Measurements from ENCODE around the gene ARHGAP24.

Gene ARHGAP24

GRCh38 chr4:85544751-85545150 is 69.8 kb downstream of the ARHGAP24 start:
- no peaks in the 10 kb centered on the region for H3K36me3 ChIP-seq (ENCODE audit: control insufficient read depth, insufficient read depth, low read length)
- H3K27ac ChIP-seq (ENCODE audit: low read depth, low read length) = no peak overlapping the region
- H3K4me1 ChIP-seq (ENCODE audit: control insufficient read depth, insufficient read depth, low read length) = no peaks in the 10 kb centered on the region
- no peaks in the 10 kb centered on the region for H3K27me3 ChIP-seq (ENCODE audit: control insufficient read depth, insufficient read depth, low read length)
- H3K9ac ChIP-seq (ENCODE audit: low read length) = no peak overlapping the region
- no peak overlapping the region for H3K4me3 ChIP-seq (ENCODE audit: low read length)

DNA sequence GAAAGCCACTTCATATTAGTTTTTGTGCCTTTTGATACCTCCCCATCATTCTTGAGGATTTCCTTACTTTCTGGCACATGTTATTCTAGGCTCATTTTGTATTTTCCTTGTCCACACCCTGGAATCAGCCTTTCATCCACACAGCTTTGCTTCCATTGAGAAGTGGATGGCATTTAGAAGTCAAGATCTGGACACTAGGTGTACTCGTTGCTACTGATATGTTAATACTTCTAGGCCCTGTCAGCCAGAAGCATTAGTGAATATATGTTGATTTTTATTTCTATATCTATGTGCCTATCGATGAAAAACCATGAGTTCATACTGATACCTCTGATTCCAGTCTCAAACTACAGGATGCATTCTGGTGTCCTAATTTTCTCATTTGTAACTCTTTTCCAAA is 73.2 kb downstream of the ARHGAP24 start:
- Histone ChIP-seq H3K36me3 (ENCODE audit: control insufficient read depth, insufficient read depth, low read length) (no peaks in the 10 kb centered on the region), H3K27me3 (ENCODE audit: control insufficient read depth, insufficient read depth, low read length) (no peaks in the 10 kb centered on the region), H3K4me1 (ENCODE audit: control insufficient read depth, insufficient read depth, low read length) (no peaks in the 10 kb centered on the region), H3K27ac (ENCODE audit: low read depth, low read length) (no peak overlapping the region), H3K9ac (ENCODE audit: low read length) (no peak overlapping the region), H3K4me3 (ENCODE audit: low read length) (no peak overlapping the region)

- no peaks in the 10 kb centered on the region for H3K4me1 ChIP-seq (ENCODE audit: control insufficient read depth, insufficient read depth, low read length)
- no peak overlapping the region for H3K4me3 ChIP-seq (ENCODE audit: low read length)
- no peaks in the 10 kb centered on the region for H3K36me3 ChIP-seq (ENCODE audit: control insufficient read depth, insufficient read depth, low read length)
- no peaks in the 10 kb centered on the region for H3K27me3 ChIP-seq (ENCODE audit: control insufficient read depth, insufficient read depth, low read length)
- no peak overlapping the region for H3K27ac ChIP-seq (ENCODE audit: low read depth, low read length)
- H3K9ac ChIP-seq (ENCODE audit: low read length) = no peak overlapping the region
Observed at GRCh38 chr4:85548841-85549240, 73.9 kb downstream of the ARHGAP24 start.

DNA sequence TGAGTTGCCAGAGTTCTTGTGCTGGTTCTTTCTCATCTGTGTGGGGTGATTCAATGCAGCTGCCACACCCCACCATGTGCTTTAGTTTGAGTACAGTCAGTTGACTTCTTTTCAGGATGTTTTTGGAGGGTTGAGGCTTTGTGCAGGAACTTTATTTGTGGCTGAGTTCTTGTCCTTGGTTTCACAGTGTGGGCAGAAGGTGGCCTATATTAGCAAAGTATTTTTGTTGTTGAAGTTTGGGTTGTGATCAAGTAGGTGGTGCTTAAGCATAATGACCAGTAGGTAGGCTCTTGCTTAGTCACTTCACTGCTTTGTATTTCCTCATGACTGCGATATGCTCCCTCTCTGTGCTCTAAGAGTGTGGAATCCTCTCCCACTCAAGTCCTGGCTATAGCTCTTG is 80.3 kb downstream of the ARHGAP24 start:
- H3K27ac ChIP-seq (ENCODE audit: low read depth, low read length) = no peak overlapping the region
- H3K4me1 ChIP-seq (ENCODE audit: control insufficient read depth, insufficient read depth, low read length) = no peaks in the 10 kb centered on the region
- no peak overlapping the region for H3K4me3 ChIP-seq (ENCODE audit: low read length)
- no peak overlapping the region for H3K9ac ChIP-seq (ENCODE audit: low read length)
- no peaks in the 10 kb centered on the region for H3K27me3 ChIP-seq (ENCODE audit: control insufficient read depth, insufficient read depth, low read length)
- H3K36me3 ChIP-seq (ENCODE audit: control insufficient read depth, insufficient read depth, low read length) = no peaks in the 10 kb centered on the region

DNA sequence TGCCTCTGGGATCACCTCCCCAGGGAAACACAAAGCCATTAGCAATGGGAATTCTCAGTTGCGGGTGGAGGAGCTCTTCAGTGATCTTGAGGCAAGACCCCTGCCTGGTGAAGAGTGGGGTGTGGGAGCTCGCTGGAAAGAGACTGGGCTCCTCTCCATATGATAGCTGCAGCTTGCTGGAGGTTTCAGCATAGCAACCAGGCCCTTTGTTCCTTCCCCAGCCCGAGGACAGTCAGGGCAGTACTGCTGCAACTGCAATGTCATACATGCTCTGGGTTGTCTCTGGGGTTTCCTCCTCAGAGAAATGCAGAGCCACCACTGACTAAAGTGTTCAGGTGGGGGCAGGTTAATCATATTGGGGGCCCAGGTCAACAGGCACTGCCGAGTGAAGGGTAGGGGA is 81.3 kb downstream of the ARHGAP24 start:
- H3K9ac ChIP-seq (ENCODE audit: low read length) = no peak overlapping the region
- H3K36me3 ChIP-seq (ENCODE audit: control insufficient read depth, insufficient read depth, low read length) = no peaks in the 10 kb centered on the region
- H3K27ac ChIP-seq (ENCODE audit: low read depth, low read length) = no peak overlapping the region
- no peak overlapping the region for H3K4me3 ChIP-seq (ENCODE audit: low read length)
- H3K4me1 ChIP-seq (ENCODE audit: control insufficient read depth, insufficient read depth, low read length) = no peaks in the 10 kb centered on the region
- H3K27me3 ChIP-seq (ENCODE audit: control insufficient read depth, insufficient read depth, low read length) = no peaks in the 10 kb centered on the region

GRCh38 chr4:85557016-85557901 is 82.3 kb downstream of the ARHGAP24 start:
- Histone ChIP-seq H3K4me3 (ENCODE audit: low read length) (no peak overlapping the region), H3K9ac (ENCODE audit: low read length) (no peak overlapping the region), H3K36me3 (ENCODE audit: control insufficient read depth, insufficient read depth, low read length) (no peaks in the 10 kb centered on the region), H3K27me3 (ENCODE audit: control insufficient read depth, insufficient read depth, low read length) (no peaks in the 10 kb centered on the region), H3K4me1 (ENCODE audit: control insufficient read depth, insufficient read depth, low read length) (no peaks in the 10 kb centered on the region), H3K27ac (ENCODE audit: low read depth, low read length) (no peak overlapping the region)

DNA sequence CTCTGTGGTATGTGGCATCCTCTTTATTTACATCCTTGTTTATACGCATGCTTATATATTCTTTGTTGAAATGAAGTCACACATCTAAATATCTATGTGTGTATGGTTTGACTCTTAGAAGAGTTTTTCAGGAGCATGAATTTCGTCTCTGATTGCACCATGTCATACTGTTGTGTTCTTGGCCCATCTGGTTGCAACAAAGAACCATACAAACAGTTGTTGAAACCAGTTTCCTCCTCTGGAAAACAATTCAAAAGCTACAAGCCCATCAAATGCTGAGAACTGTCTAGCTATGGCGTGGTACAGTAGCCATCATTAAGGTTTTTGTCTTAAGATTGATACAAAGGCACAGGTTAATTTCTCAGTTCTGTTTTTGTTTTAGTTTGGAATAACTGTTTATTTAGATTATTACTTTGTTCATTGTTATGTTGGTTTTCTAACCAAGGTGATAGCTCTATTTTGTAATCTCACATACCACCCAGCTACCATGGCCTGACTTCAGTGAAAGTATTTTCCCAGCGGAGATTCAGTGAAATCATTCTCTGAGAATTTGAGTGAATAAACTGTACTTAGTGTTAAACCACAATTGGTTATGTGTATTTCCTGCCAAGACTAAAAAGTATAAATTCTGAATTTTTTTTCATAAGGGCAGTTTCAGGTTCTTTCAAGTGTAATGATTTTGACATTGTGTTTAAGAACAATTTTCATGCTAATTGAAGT is 91.0 kb downstream of the ARHGAP24 start:
- Histone ChIP-seq H3K4me1 (ENCODE audit: control insufficient read depth, insufficient read depth, low read length) (no peaks in the 10 kb centered on the region), H3K27me3 (ENCODE audit: control insufficient read depth, insufficient read depth, low read length) (no peaks in the 10 kb centered on the region)

DNA sequence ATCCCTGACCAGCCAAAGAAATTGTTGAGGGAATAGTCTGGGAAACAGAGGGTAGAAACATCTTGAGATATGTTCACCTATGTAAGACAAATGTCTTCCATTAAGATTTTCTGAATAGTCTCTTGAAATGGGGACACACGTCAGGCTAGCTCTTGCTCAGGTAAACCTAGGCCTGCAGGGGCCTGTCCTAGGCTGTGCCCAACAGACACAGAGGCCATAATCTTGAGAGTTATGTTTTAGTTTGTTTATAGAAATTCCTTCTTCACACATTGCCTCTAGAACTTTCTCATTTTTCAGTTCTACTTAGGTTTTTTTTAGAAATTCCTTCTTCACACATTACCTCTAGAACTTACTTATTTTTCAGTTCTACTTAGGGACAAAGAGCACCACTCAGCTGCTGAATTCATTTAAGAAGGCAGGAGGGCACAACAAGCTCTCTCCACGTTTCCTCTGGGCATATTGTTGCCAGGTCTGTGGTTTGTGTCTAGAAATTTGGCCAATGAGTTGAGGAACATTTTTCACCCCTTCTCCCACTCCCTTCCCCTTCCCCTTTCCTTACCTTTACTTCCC is 94.9 kb downstream of the ARHGAP24 start:
- Histone ChIP-seq H3K9ac (ENCODE audit: low read length) (no peak overlapping the region), H3K27me3 (ENCODE audit: control insufficient read depth, insufficient read depth, low read length) (no peaks in the 10 kb centered on the region), H3K27ac (ENCODE audit: low read depth, low read length) (no peak overlapping the region), H3K4me1 (ENCODE audit: control insufficient read depth, insufficient read depth, low read length) (no peaks in the 10 kb centered on the region), H3K36me3 (ENCODE audit: control insufficient read depth, insufficient read depth, low read length) (no peaks in the 10 kb centered on the region), H3K4me3 (ENCODE audit: low read length) (no peak overlapping the region)

More for the DNA sequence above, 91.0 kb downstream of the ARHGAP24 start:
- H3K36me3 ChIP-seq (ENCODE audit: control insufficient read depth, insufficient read depth, low read length) = no peaks in the 10 kb centered on the region
- H3K9ac ChIP-seq (ENCODE audit: low read length) = no peak overlapping the region
- H3K27ac ChIP-seq (ENCODE audit: low read depth, low read length) = no peak overlapping the region
- H3K4me3 ChIP-seq (ENCODE audit: low read length) = no peak overlapping the region

DNA sequence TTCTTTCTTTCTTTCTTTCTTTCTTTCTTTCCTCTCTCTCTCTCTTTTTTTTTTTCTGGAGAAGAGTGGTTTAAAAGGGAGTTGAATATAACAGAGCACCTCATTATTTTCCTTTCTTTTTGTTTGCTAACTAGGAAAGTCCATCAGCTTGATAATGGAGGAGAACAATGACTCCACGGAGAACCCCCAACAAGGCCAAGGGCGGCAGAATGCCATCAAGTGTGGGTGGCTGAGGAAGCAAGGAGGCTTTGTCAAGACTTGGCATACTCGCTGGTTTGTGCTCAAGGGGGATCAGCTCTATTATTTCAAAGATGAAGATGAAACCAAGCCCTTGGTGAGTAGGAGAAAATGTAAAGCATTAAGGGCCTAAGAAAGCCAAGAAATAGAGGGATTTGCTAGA is 95.4 kb downstream of the ARHGAP24 start:
- H3K4me3 ChIP-seq (ENCODE audit: low read length) = no peak overlapping the region
- H3K4me1 ChIP-seq (ENCODE audit: control insufficient read depth, insufficient read depth, low read length) = no peaks in the 10 kb centered on the region
- H3K9ac ChIP-seq (ENCODE audit: low read length) = no peak overlapping the region
- no peak overlapping the region for H3K27ac ChIP-seq (ENCODE audit: low read depth, low read length)
- H3K27me3 ChIP-seq (ENCODE audit: control insufficient read depth, insufficient read depth, low read length) = no peaks in the 10 kb centered on the region
- no peaks in the 10 kb centered on the region for H3K36me3 ChIP-seq (ENCODE audit: control insufficient read depth, insufficient read depth, low read length)

GRCh38 chr4:85571008-85571407 is 96.1 kb downstream of the ARHGAP24 start:
- Histone ChIP-seq H3K4me3 (ENCODE audit: low read length) (no peak overlapping the region), H3K9ac (ENCODE audit: low read length) (no peak overlapping the region), H3K4me1 (ENCODE audit: control insufficient read depth, insufficient read depth, low read length) (no peaks in the 10 kb centered on the region), H3K27me3 (ENCODE audit: control insufficient read depth, insufficient read depth, low read length) (no peaks in the 10 kb centered on the region), H3K36me3 (ENCODE audit: control insufficient read depth, insufficient read depth, low read length) (no peaks in the 10 kb centered on the region), H3K27ac (ENCODE audit: low read depth, low read length) (no peak overlapping the region)

DNA sequence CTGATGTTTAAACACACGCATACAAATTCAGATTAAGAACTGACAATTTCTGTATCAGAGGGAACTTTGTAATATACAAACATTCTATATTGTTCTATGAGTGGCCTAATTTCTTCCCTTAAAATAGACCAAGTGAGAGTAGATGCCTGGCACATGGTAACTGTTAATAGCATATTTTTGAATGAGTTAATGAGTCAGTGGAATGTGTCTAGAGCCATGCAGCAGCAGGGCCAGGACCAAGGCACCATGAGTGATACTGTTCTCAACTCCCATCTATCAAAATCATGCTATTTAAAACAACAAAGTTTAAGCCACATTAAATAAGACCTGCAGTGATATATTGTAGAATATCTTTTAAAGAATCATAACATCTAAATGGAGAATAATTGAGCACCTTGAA is 98.3 kb downstream of the ARHGAP24 start:
- Histone ChIP-seq H3K36me3 (ENCODE audit: control insufficient read depth, insufficient read depth, low read length) (no peaks in the 10 kb centered on the region), H3K4me1 (ENCODE audit: control insufficient read depth, insufficient read depth, low read length) (no peaks in the 10 kb centered on the region), H3K27ac (ENCODE audit: low read depth, low read length) (no peak overlapping the region), H3K27me3 (ENCODE audit: control insufficient read depth, insufficient read depth, low read length) (no peaks in the 10 kb centered on the region), H3K9ac (ENCODE audit: low read length) (no peak overlapping the region), H3K4me3 (ENCODE audit: low read length) (no peak overlapping the region)

DNA sequence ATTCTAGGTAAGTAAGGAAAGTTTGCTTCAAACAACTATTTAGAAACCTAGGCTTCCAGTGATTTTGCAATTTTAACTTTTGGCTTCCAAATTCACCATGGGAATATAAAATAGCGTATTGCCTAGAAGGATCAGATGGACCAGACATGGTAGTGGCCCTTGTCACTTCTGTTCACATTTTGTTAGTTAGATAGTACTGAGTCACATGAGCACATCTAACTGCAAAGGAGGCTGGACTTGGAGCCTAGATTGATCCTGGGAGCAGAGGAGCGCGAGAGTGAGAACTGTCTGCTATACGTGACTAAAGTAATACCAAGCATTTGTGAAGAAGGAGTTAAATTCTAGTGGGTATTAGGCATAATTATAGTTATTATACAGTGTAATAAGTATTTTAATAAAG is 102.4 kb downstream of the ARHGAP24 start:
- Histone ChIP-seq H3K36me3 (ENCODE audit: control insufficient read depth, insufficient read depth, low read length) (no peaks in the 10 kb centered on the region), H3K9ac (ENCODE audit: low read length) (no peak overlapping the region)

More for the DNA sequence above, 102.4 kb downstream of the ARHGAP24 start:
- Histone ChIP-seq H3K4me3 (ENCODE audit: low read length) (no peak overlapping the region), H3K27me3 (ENCODE audit: control insufficient read depth, insufficient read depth, low read length) (no peaks in the 10 kb centered on the region), H3K27ac (ENCODE audit: low read depth, low read length) (no peak overlapping the region), H3K4me1 (ENCODE audit: control insufficient read depth, insufficient read depth, low read length) (no peaks in the 10 kb centered on the region)

Measured in rectal smooth muscle tissue (tissue), 1 donor.